Keratinocyte (primary cell): Measurements from ENCODE around the gene UGT3A1. TPM values are rescaled to one million over a fixed set of nuclear protein-coding genes. Genes with fewer than 3 reads are reported as not detected.

Source experiments
- DNase-seq: peaks from one replicate; pipeline ENCODE4 v3.0.0-alpha.2; 2011; ENCODE audit warnings: low read depth, missing footprints, low spot score
- FAIRE-seq: peaks from 2 replicates; lab custom pipeline; 2011; peaks lifted over from hg19 to GRCh38; lab: Jason Lieb, UNC
- H2AFZ ChIP-seq: 2 replicates; pipeline ENCODE4 v1.6.0; 2012; ENCODE audit warnings: low read length, control low read depth, inconsistent platforms; ENCODE audit not compliant: control insufficient read depth
- H3K27ac ChIP-seq: 2 replicates; pipeline ENCODE4 v1.5.1; 2011; ENCODE audit warnings: low read length; ENCODE audit not compliant: control insufficient read depth, insufficient read depth
- H3K27me3 ChIP-seq: 3 replicates; pipeline ENCODE4 v1.6.0; 2011; ENCODE audit warnings: low read length; ENCODE audit not compliant: control insufficient read depth, insufficient read depth; ENCODE audit errors: extremely low read depth
- H3K36me3 ChIP-seq, 2 experiments: 2 replicates in 1 of 2; 3 replicates in 1 of 2; pipeline ENCODE4 v1.5.1; 2011; ENCODE audit warnings: low read length in 2 of 2, mild to moderate bottlenecking in 1 of 2; ENCODE audit not compliant: control insufficient read depth in 2 of 2, insufficient read depth in 2 of 2; ENCODE audit errors: extremely low read depth in 1 of 2
- H3K4me1 ChIP-seq: 3 replicates; pipeline ENCODE4 v1.5.1; 2011; ENCODE audit warnings: low read length; ENCODE audit not compliant: control insufficient read depth, insufficient read depth; ENCODE audit errors: extremely low read depth
- H3K4me2 ChIP-seq: 3 replicates; pipeline ENCODE4 v1.6.0; 2011; ENCODE audit warnings: low read depth, low read length; ENCODE audit not compliant: control insufficient read depth, insufficient read depth; ENCODE audit errors: extremely low read depth
- H3K4me3 ChIP-seq, 3 experiments: fragments of 200-600 bp in 1 of 3; sonication (generic) in 1 of 3; 2 replicates in 2 of 3; 3 replicates in 1 of 3; pipeline ENCODE4 v1.5.1; 2011 to 2016; ENCODE audit warnings: low read length in 3 of 3, mild to moderate bottlenecking in 3 of 3, control low read depth in 2 of 3, inconsistent platforms in 1 of 3, low read depth in 1 of 3, mixed read lengths in 1 of 3, mixed run types in 1 of 3, moderate library complexity in 1 of 3; ENCODE audit not compliant: control insufficient read depth in 2 of 3, insufficient read depth in 2 of 3; ENCODE audit errors: extremely low read depth in 1 of 3
- H3K79me2 ChIP-seq: 2 replicates; pipeline ENCODE4 v1.6.0; 2012; ENCODE audit warnings: low read length; ENCODE audit not compliant: control insufficient read depth, insufficient read depth
- H3K9ac ChIP-seq: 3 replicates; pipeline ENCODE4 v1.6.0; 2011; ENCODE audit warnings: low read length; ENCODE audit not compliant: control insufficient read depth, insufficient read depth; ENCODE audit errors: extremely low read depth
- H3K9me1 ChIP-seq: 3 replicates; pipeline ENCODE4 v1.6.0; 2011; ENCODE audit warnings: low read length; ENCODE audit not compliant: control insufficient read depth, insufficient read depth; ENCODE audit errors: extremely low read depth
- H3K9me3 ChIP-seq: 2 replicates; pipeline ENCODE4 v1.5.1; 2012; ENCODE audit warnings: low read depth, low read length; ENCODE audit not compliant: control insufficient read depth
- H4K20me1 ChIP-seq: 3 replicates; pipeline ENCODE4 v1.6.0; 2011; ENCODE audit warnings: low read length; ENCODE audit not compliant: control insufficient read depth, insufficient read depth; ENCODE audit errors: extremely low read depth
- EZH2 ChIP-seq: IDR thresholded peaks from one replicate; pipeline ENCODE4 v1.6.1; 2012; ENCODE audit warnings: inconsistent platforms, mild to moderate bottlenecking, low read length, moderate library complexity
- dilution Hi-C: fragments of 300-500 bp; cut with MboI; formaldehyde crosslinking; loops from one replicate; pipeline ENCODE4 v1.7.0; 2020; ENCODE audit warnings: low sequenced_read_pairs; ENCODE audit not compliant: extremely low pct_ligation_motif_present
- polyA plus RNA-seq, 5 experiments: library from polyadenylated mRNA; depleted of rRNA in 3 of 5; stranded (reverse) in 3 of 5; stranded (forward) in 1 of 5; unstranded in 1 of 5; fragments of >200 nt; gene quantifications; 1 replicate in 1 of 5; 2 replicates in 3 of 5; 3 replicates in 1 of 5; pipeline versions ENCODE4 v1.2.1 to v1.2.3, GENCODE V29; 2011 to 2012; ENCODE audit warnings: missing spikeins in 2 of 5, low read depth in 1 of 5, low replicate concordance in 1 of 5
- TF ChIP-seq, protein P1 (sequence below), 3 experiments: IDR thresholded peaks in 1 of 3; conservative IDR thresholded peaks in 1 of 3; optimal IDR thresholded peaks in 1 of 3; 2 replicates in 2 of 3; 3 replicates in 1 of 3; pipeline versions ENCODE3 to v1.5.1; 2011; ENCODE audit warnings: low read length in 3 of 3, mild to moderate bottlenecking in 3 of 3, moderate library complexity in 2 of 3, control low read depth in 1 of 3, inconsistent platforms in 1 of 3; ENCODE audit not compliant: insufficient read depth in 2 of 3; ENCODE audit errors: extremely low read depth in 1 of 3

The UGT3A1 gene
- polyA plus RNA-seq, 1 donor (not counting 4 experiments of a cell fraction or from before 2014, with no cell fraction given), result not detected

DNA sequence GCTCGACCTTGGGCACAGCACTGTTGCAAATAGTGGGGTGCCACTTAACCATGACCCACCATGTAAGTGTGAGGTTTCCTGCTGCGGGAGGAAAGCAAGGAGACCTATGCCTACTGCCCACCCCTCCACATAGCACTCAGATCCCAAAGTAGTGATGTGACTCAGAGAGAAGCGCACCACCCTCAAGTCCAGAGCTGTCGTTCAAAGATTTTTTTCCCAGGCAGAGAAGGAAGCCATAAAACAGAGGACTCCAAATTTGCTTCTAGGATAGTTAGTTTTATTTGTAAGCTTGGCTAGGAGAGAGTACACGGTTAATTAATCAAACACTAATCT, 19.3 kb downstream of the UGT3A1 start:
- no peak overlapping the region for H3K4me2 ChIP-seq
- no peak overlapping the region for H2AFZ ChIP-seq
- no peaks in the 10 kb centered on the region for H3K27me3 ChIP-seq
- H3K4me3 ChIP-seq, result no peak overlapping the region
- DNase-seq (no peak), FAIRE-seq (no peak)
- TF ChIP-seq, protein P1, sequence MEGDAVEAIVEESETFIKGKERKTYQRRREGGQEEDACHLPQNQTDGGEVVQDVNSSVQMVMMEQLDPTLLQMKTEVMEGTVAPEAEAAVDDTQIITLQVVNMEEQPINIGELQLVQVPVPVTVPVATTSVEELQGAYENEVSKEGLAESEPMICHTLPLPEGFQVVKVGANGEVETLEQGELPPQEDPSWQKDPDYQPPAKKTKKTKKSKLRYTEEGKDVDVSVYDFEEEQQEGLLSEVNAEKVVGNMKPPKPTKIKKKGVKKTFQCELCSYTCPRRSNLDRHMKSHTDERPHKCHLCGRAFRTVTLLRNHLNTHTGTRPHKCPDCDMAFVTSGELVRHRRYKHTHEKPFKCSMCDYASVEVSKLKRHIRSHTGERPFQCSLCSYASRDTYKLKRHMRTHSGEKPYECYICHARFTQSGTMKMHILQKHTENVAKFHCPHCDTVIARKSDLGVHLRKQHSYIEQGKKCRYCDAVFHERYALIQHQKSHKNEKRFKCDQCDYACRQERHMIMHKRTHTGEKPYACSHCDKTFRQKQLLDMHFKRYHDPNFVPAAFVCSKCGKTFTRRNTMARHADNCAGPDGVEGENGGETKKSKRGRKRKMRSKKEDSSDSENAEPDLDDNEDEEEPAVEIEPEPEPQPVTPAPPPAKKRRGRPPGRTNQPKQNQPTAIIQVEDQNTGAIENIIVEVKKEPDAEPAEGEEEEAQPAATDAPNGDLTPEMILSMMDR (optimal IDR thresholded peaks at IDR 0.05 in 1 of 3, IDR thresholded peaks at IDR 0.05 in 1 of 3, conservative IDR thresholded peaks at IDR 0.05 in 1 of 3; ENCODE audit: extremely low read depth in 1 of 3, insufficient read depth in 2 of 3, low read length in 3 of 3), result no peak
- TF ChIP-seq EZH2, result no peak
- no peaks in the 10 kb centered on the region for H3K9me1 ChIP-seq
- dilution Hi-C loops, result no loop called here
- H3K36me3 ChIP-seq, result no peaks in the 10 kb centered on the region
- H4K20me1 ChIP-seq, result no peaks in the 10 kb centered on the region
- no peak overlapping the region for H3K9ac ChIP-seq
- H3K27ac ChIP-seq, result no peak overlapping the region
- no peaks in the 10 kb centered on the region for H3K9me3 ChIP-seq
- H3K4me1 ChIP-seq, result no peaks in the 10 kb centered on the region
- H3K79me2 ChIP-seq, result no peaks in the 10 kb centered on the region

GRCh38 chr5:35971186-35971877, 19.9 kb downstream of the UGT3A1 start:
- no peaks in the 10 kb centered on the region for H3K9me1 ChIP-seq

More at GRCh38 chr5:35971186-35971877, 19.9 kb downstream of the UGT3A1 start:
- Histone ChIP-seq H3K4me3 (no peak overlapping the region), H3K9ac (no peak overlapping the region), H2AFZ (no peak overlapping the region), H3K9me3 (no peaks in the 10 kb centered on the region), H3K4me1 (no peaks in the 10 kb centered on the region), H3K36me3 (no peaks in the 10 kb centered on the region), H4K20me1 (no peaks in the 10 kb centered on the region), H3K27ac (no peak overlapping the region), H3K4me2 (no peak overlapping the region), H3K27me3 (no peaks in the 10 kb centered on the region), H3K79me2 (no peaks in the 10 kb centered on the region)
- dilution Hi-C loops, result no loop called here
- no peak for DNase-seq
- TF ChIP-seq, protein P1 (optimal IDR thresholded peaks at IDR 0.05 in 1 of 3, IDR thresholded peaks at IDR 0.05 in 1 of 3, conservative IDR thresholded peaks at IDR 0.05 in 1 of 3; ENCODE audit: extremely low read depth in 1 of 3, insufficient read depth in 2 of 3, low read length in 3 of 3), result no peak
- TF ChIP-seq EZH2, result no peak
- no peak for FAIRE-seq
